Psoas muscle (tissue), 8 donors: Measurements from ENCODE around the gene DOCK2. TPM values are rescaled to one million over a fixed set of nuclear protein-coding genes. Genes with fewer than 3 reads are reported as not detected.

ENCODE experiments used
- ATAC-seq, 4 donors: fragments of 200-7000 bp; cut with Tn5 transposase; one replicate each; pipeline ENCODE4 v1.9.1; 2020; ENCODE audit warnings: moderate library complexity in 3 of 4, mild to moderate bottlenecking in 2 of 4
- DNase-seq, 2 donors: peaks; one replicate each; pipeline ENCODE4 v3.0.0-alpha.2; 2020
- H3K27ac ChIP-seq: fragments of 200-600 bp; one replicate; pipeline ENCODE4 v1.8.0; 2022
- H3K27me3 ChIP-seq, 3 donors: fragments of 200-600 bp in 1 of 3; one replicate each; pipeline versions ENCODE4 v1.6.1 to v1.8.0; 2013 to 2022; ENCODE audit warnings: low read length in 2 of 3, mild to moderate bottlenecking in 2 of 3, moderate library complexity in 1 of 3; ENCODE audit not compliant: insufficient read depth in 3 of 3
- H3K36me3 ChIP-seq, 2 donors: fragments of 200-600 bp in 1 of 2; one replicate each; pipeline versions ENCODE4 v1.6.1 to v1.8.0; 2013 to 2022; ENCODE audit warnings: low read depth in 1 of 2, mild to moderate bottlenecking in 1 of 2, moderate library complexity in 1 of 2; ENCODE audit not compliant: insufficient read depth in 1 of 2
- H3K4me1 ChIP-seq: fragments of 200-600 bp; one replicate; pipeline ENCODE4 v1.8.0; 2022
- H3K4me3 ChIP-seq: fragments of 200-600 bp; one replicate; pipeline ENCODE4 v1.8.0; 2022; ENCODE audit warnings: mild to moderate bottlenecking
- H3K9me3 ChIP-seq: fragments of 200-600 bp; one replicate; pipeline ENCODE4 v1.8.0; 2022
- WGBS, 3 donors: extraction: QIAGEN DNeasy Blood & Tissue Kit; methylation state at CpG; one replicate each; pipeline versions ENCODE4 v1.1.6 to v1.1.7; 2013; 5-methylcytosine and 5-hydroxymethylcytosine counted together
- intact Hi-C, 2 donors: fragments of 100-400 bp; cut with DNase I; formaldehyde crosslinking; loops; one replicate each; pipeline versions ENCODE4 v1.11.0 to v1.14.2; 2022
- polyA plus RNA-seq, 3 donors: library from polyadenylated mRNA; stranded (reverse); fragments of 200-250 nt; gene quantifications; one replicate each; pipeline ENCODE4 v1.2.3, GENCODE V29; 2013
- total RNA-seq, 4 donors: library from RNA; stranded (reverse); fragmentation: NEBNext Ultra II Directional in 2 of 4; extraction: Animal tissue kit (Norgen Biotek cat#: 25700) in 2 of 4; gene quantifications; one replicate each; pipeline versions ENCODE4 v1.2.1 to v1.2.4, GENCODE V29; 2021 to 2023
- TF ChIP-seq, protein P1 (sequence below): fragments of 200-600 bp; IDR thresholded peaks from one replicate; pipeline ENCODE4 v1.8.0; 2022; ENCODE audit warnings: antibody characterized with exemption
- donor health status: healthy with polysubstance abuse.
- donor health status: DM: no; HTN: no; CAD: no; lungs with moderate emphysema.
- donor health status: Bipolar disorder and iron deficiency.
- donor health status: healthy.
- donor health status: DM: yes; HTN: yes; CAD: no.
- donor health status: DM: no; HTN: no; CAD: no.
- donor health status: DM: no; HTN: no; CAD: no.
- donor health status: DM: yes; HTN: yes; CAD: no.

Gene DOCK2
- total and polyA plus RNA-seq, 7 donors = 0.37 to 4.4 (median 3.5) TPM

DNA sequence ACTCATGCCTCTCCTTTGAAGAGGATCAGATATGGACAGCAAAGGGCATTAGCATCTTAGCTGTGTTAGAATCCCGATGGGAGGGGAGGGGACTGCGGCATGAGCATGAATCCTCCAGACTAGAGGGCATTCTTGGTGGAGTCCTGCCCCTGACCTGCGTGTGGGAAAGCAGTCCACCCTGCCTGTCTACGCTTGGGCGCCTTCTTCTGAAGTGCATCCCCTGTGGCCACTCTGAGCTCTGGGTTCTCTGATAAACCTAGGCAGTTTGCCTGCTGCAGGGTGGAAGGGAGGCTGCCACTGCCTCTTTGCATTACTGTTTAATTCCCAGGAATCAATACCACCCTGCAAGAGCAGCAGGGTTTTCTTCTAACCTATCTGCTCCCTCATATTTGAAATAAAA lies 173.9 kb downstream of the DOCK2 start:
- intact Hi-C loops = no loop called here
- TF ChIP-seq, protein P1, sequence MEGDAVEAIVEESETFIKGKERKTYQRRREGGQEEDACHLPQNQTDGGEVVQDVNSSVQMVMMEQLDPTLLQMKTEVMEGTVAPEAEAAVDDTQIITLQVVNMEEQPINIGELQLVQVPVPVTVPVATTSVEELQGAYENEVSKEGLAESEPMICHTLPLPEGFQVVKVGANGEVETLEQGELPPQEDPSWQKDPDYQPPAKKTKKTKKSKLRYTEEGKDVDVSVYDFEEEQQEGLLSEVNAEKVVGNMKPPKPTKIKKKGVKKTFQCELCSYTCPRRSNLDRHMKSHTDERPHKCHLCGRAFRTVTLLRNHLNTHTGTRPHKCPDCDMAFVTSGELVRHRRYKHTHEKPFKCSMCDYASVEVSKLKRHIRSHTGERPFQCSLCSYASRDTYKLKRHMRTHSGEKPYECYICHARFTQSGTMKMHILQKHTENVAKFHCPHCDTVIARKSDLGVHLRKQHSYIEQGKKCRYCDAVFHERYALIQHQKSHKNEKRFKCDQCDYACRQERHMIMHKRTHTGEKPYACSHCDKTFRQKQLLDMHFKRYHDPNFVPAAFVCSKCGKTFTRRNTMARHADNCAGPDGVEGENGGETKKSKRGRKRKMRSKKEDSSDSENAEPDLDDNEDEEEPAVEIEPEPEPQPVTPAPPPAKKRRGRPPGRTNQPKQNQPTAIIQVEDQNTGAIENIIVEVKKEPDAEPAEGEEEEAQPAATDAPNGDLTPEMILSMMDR = no peak
- WGBS, 3 donors = 77 to 80% (median 79%) methylated on average over 5 of the region's 5 CpGs
- no peak overlapping the region for H3K27ac ChIP-seq
- ATAC-seq (no peak), DNase-seq (no peak)
- no peaks in the 10 kb centered on the region for H3K36me3 ChIP-seq
- H3K4me1 ChIP-seq = no peaks in the 10 kb centered on the region
- H3K9me3 ChIP-seq = peaks cover 3% of the 10 kb centered on the region
- H3K27me3 ChIP-seq = no peaks in the 10 kb centered on the region
- no peak overlapping the region for H3K4me3 ChIP-seq

DNA sequence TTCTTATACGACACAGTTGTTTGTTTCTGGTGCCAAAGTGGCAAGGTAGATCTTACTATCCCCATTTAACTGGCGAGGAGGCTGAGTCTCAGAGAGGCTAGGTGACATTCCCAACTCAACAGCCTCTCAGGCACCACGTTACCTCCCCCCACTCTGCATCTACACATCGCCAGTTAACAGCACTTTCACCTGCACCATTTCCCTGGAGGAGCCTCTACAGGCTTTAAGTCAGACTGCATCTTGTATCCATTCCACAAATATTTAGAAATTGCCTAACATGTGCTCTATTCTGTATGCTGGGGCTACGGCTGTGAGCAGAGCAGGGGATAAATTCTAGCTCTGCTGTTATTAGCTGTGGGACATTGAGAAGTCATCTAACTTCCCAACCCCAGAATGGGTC lies 174.6 kb downstream of the DOCK2 start:
- Histone ChIP-seq H3K27me3 (no peaks in the 10 kb centered on the region), H3K9me3 (peaks cover 3% of the 10 kb centered on the region), H3K4me1 (no peaks in the 10 kb centered on the region), H3K4me3 (no peak overlapping the region), H3K36me3 (no peaks in the 10 kb centered on the region), H3K27ac (no peak overlapping the region)
- ATAC-seq = no peak
- 65 to 66% (median 65%) methylated on average over 5 of the region's 5 CpGs for WGBS, 3 donors
- no peak for DNase-seq
- intact Hi-C loops = no loop called here
- TF ChIP-seq, protein P1 = no peak

DNA sequence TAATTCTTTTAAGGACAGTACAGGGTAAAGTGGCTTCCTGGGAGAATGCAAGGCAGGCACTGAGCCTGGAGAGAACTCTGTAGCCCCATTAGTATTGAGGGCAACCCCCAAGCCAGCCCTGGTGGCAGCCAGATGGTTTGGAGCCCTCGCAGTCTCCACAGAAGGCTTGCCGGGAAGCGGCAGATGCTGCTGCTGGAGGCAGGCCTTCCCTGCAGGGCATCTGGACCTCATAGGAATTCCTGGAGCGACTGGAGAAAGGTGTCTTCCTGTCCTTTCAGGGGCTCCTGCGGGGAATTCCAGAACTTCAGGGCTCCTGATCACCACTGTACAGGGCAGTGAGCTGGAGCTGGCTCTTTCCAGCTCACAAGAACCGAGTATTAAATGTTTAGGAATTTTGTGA lies 175.7 kb downstream of the DOCK2 start:
- Histone ChIP-seq H3K36me3 (no peaks in the 10 kb centered on the region), H3K27ac (no peak overlapping the region), H3K9me3 (peaks cover 3% of the 10 kb centered on the region), H3K4me1 (no peaks in the 10 kb centered on the region), H3K27me3 (no peaks in the 10 kb centered on the region), H3K4me3 (no peak overlapping the region)
- ATAC-seq = no peak
- intact Hi-C loops = no loop called here
- WGBS, 3 donors = 56 to 59% (median 59%) methylated on average over 6 of the region's 6 CpGs
- TF ChIP-seq, protein P1 = no peak
- no peak for DNase-seq

DNA sequence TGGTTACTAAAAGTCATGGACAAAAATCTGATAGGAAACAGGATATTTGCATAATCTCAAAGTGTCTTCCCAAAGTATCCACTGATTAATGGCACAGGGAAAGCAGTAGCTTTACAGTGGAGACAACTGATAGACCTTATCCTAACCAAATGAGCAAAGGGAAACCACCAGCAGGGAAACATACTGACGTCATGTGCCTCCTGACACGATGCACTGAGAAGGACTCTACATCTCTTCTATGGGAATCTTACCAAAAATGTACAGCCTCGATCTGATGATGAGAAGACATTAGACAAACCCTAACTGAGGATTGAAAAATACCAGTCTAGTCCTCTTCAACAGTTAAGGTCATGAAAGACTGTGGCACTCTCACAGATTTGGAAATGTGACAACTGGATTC lies 177.0 kb downstream of the DOCK2 start:
- Histone ChIP-seq H3K9me3 (peaks cover 3% of the 10 kb centered on the region), H3K27me3 (no peaks in the 10 kb centered on the region), H3K36me3 (no peaks in the 10 kb centered on the region), H3K4me1 (no peaks in the 10 kb centered on the region), H3K27ac (no peak overlapping the region), H3K4me3 (no peak overlapping the region)
- DNase-seq (no peak), ATAC-seq (no peak)
- TF ChIP-seq, protein P1 = no peak
- intact Hi-C loops = no loop called here
- WGBS, 3 donors = 72 to 73% (median 72%) methylated on average over 3 of the region's 3 CpGs

DNA sequence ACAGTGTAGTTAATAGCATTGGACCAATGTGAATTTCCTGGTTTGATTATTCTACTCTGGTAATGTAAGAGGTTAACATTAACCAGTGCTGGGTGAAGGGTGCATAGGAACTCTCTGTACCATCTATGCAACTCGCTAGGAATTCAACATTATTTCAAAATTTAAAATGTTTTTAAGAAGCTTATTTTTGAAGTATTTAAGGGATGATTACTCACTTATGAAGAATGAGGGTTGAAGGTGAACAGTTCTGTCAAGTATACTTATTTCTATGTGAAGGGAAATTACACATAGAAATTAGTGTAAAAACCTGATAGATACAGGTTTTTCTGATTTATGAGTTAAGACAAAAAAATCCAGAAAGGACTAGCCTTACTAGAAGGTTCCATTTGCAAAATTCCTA lies 177.4 kb downstream of the DOCK2 start:
- intact Hi-C loops = no loop called here
- ATAC-seq (no peak), DNase-seq (no peak)
- H3K4me3 ChIP-seq = no peak overlapping the region
- no peaks in the 10 kb centered on the region for H3K36me3 ChIP-seq
- no peaks in the 10 kb centered on the region for H3K27me3 ChIP-seq
- TF ChIP-seq, protein P1 = no peak
- H3K9me3 ChIP-seq = peaks cover 3% of the 10 kb centered on the region
- WGBS, 3 donors = 55 to 78% (median 69%) methylated on average over 1 of the region's 1 CpG
- no peak overlapping the region for H3K27ac ChIP-seq
- H3K4me1 ChIP-seq = no peaks in the 10 kb centered on the region
